MCF 10A (cell line): Measurements from ENCODE around the gene ADAMTSL1. TPM values are rescaled to one million over a fixed set of nuclear protein-coding genes. Genes with fewer than 3 reads are reported as not detected.

Experiments
- BruUV-seq: library from RNA; stranded (reverse); fragments of 400-500 nt; replicated peaks from 2 replicates; lab custom pipeline; 2021; lab: Mats Ljungman, UMichigan
- CTCF ChIA-PET: fragments of 300-600 bp; sonication (Branson Sonifier 250); formaldehyde crosslinking; extraction: SDS; loops from one replicate; lab custom pipeline; 2021; ENCODE audit warnings: antibody characterized with exemption, inconsistent platforms; lab: Yijun Ruan, JAX
- POLR2A ChIA-PET: fragments of 300-600, 350-650 bp; sonication (Branson Sonifier 250); formaldehyde crosslinking; extraction: SDS; loops from one replicate; lab custom pipeline; 2020; ENCODE audit warnings: antibody characterized with exemption, inconsistent platforms; lab: Yijun Ruan, JAX
- DNase-seq: peaks from one replicate; pipeline ENCODE4 v3.0.0-alpha.2; 2018; ENCODE audit not compliant: unreplicated experiment
- H3K27ac Mint-ChIP-seq: one replicate; pipeline ENCODE4 v1.8.0; 2022; ENCODE audit warnings: mild to moderate bottlenecking, low read depth, mixed read lengths; ENCODE audit not compliant: unreplicated experiment
- H3K27me3 Mint-ChIP-seq: one replicate; pipeline ENCODE4 v1.8.0; 2022; ENCODE audit warnings: mixed read lengths; ENCODE audit not compliant: insufficient read depth, unreplicated experiment
- H3K36me3 Mint-ChIP-seq: one replicate; pipeline ENCODE4 v1.8.0; 2022; ENCODE audit warnings: mild to moderate bottlenecking, moderate library complexity, mixed read lengths; ENCODE audit not compliant: insufficient read depth, unreplicated experiment
- H3K4me1 Mint-ChIP-seq: one replicate; pipeline ENCODE4 v1.8.0; 2022; ENCODE audit warnings: mixed read lengths; ENCODE audit not compliant: insufficient read depth, unreplicated experiment
- H3K4me3 Mint-ChIP-seq: one replicate; pipeline ENCODE4 v1.8.0; 2022; ENCODE audit warnings: mild to moderate bottlenecking, moderate library complexity, mixed read lengths; ENCODE audit not compliant: unreplicated experiment
- H3K9me3 Mint-ChIP-seq: one replicate; pipeline ENCODE4 v1.8.0; 2022; ENCODE audit warnings: mixed read lengths; ENCODE audit not compliant: unreplicated experiment
- CTCF ChIP-seq: fragments of 200-600 bp; IDR thresholded peaks from one replicate; pipeline ENCODE4 v1.8.0; 2022; ENCODE audit warnings: antibody characterized with exemption, mild to moderate bottlenecking; ENCODE audit not compliant: unreplicated experiment
- intact Hi-C: fragments of 100-400 bp; cut with micrococcal nuclease; formaldehyde crosslinking; loops from 2 replicates; pipeline ENCODE4 v1.14.1; 2022
- total RNA-seq: library from RNA; stranded (reverse); gene quantifications from 2 replicates; pipeline ENCODE4 v1.2.3, GENCODE V29; 2022

The ADAMTSL1 gene
- total RNA-seq, 1 experiment from 2014 or later = not detected

- CTCF ChIA-PET = interaction anchor here (0.6 to 2.0 kb wide), 5 partner anchors 10 to 194 kb away, joined by 3 to 6 read pairs (median 4); no protein-coding TSS in a partner anchor
- Mint-ChIP-seq H3K9me3 (no peaks in the 10 kb centered on the region), H3K36me3 (no peaks in the 10 kb centered on the region), H3K4me3 (no peak overlapping the region), H3K4me1 (peaks cover 14% of the 10 kb centered on the region), H3K27me3 (no peaks in the 10 kb centered on the region), H3K27ac (no peak overlapping the region)
- no peak for DNase-seq
- intact Hi-C loops = no loop called here
- TF ChIP-seq CTCF = no peak
- BruUV-seq = no TSS peak
- POLR2A ChIA-PET = interaction anchor here (1.0 kb wide), 1 partner anchor 173 kb away, joined by 3 read pairs; no protein-coding TSS in a partner anchor
Observed at GRCh38 chr9:18447541-18447940, 26.4 kb upstream of the ADAMTSL1 start.

GRCh38 chr9:18448101-18448500, 25.9 kb upstream of the ADAMTSL1 start:
- H3K36me3 Mint-ChIP-seq = no peaks in the 10 kb centered on the region
- H3K9me3 Mint-ChIP-seq = no peaks in the 10 kb centered on the region
- intact Hi-C loops = no loop called here
- H3K27ac Mint-ChIP-seq = no peak overlapping the region
- no TSS peak for BruUV-seq
- peaks cover 14% of the 10 kb centered on the region for H3K4me1 Mint-ChIP-seq
- H3K27me3 Mint-ChIP-seq = no peaks in the 10 kb centered on the region
- no peak overlapping the region for H3K4me3 Mint-ChIP-seq
- no peak for DNase-seq
- CTCF ChIA-PET = interaction anchor here (0.6 to 2.0 kb wide), 4 partner anchors 97 to 194 kb away, joined by 3 to 6 read pairs (median 4); no protein-coding TSS in a partner anchor
- no peak for TF ChIP-seq CTCF
- POLR2A ChIA-PET = no interaction called here

GRCh38 chr9:18451406-18451805, 22.5 kb upstream of the ADAMTSL1 start:
- ChIA-PET CTCF (interaction anchor here (0.5 to 3.2 kb wide), 8 partner anchors 9 to 1336 kb away, joined by 3 to 41 read pairs (median 4); no protein-coding TSS in a partner anchor), POLR2A (interaction anchor here (1.2 to 1.3 kb wide), 2 partner anchors 8 to 9 kb away, joined by 4 to 8 read pairs; no protein-coding TSS in a partner anchor)
- peak; percentile 27 for DNase-seq
- no peak for TF ChIP-seq CTCF
- Mint-ChIP-seq H3K36me3 (no peaks in the 10 kb centered on the region), H3K9me3 (no peaks in the 10 kb centered on the region), H3K27me3 (no peaks in the 10 kb centered on the region), H3K4me1 (peaks cover 14% of the 10 kb centered on the region), H3K27ac (peak overlapping the region; percentile 39), H3K4me3 (no peak overlapping the region)
- no TSS peak for BruUV-seq
- intact Hi-C loops = no loop called here

- no peak for DNase-seq
- intact Hi-C loops = no loop called here
- H3K9me3 Mint-ChIP-seq = no peaks in the 10 kb centered on the region
- CTCF ChIA-PET = interaction anchor here (0.6 to 3.2 kb wide), 5 partner anchors 9 to 558 kb away, joined by 3 to 41 read pairs (median 8); no protein-coding TSS in a partner anchor
- no peak overlapping the region for H3K4me3 Mint-ChIP-seq
- no peaks in the 10 kb centered on the region for H3K27me3 Mint-ChIP-seq
- H3K4me1 Mint-ChIP-seq = peaks cover 13% of the 10 kb centered on the region
- BruUV-seq = no TSS peak
- no peaks in the 10 kb centered on the region for H3K36me3 Mint-ChIP-seq
- H3K27ac Mint-ChIP-seq = no peak overlapping the region
- POLR2A ChIA-PET = no interaction called here
- no peak for TF ChIP-seq CTCF
Observed at GRCh38 chr9:18452276-18452675, 21.7 kb upstream of the ADAMTSL1 start.
